OCI-LY3 (cell line): ENCODE measurements around the gene USP17L12.
"Not testable (repeated sequence)": the region's sequence is repeated elsewhere in the genome, so short reads cannot be mapped to it uniquely, and the experiment has no call there.

Experiments used
- H2AFZ ChIP-seq: fragments of 200-600, 300-600 bp; shearing (Covaris generic); 2 replicates; pipeline ENCODE4 v1.6.0; 2014; ENCODE audit warnings: antibody characterized with exemption, low read depth, low read length
- H3K27ac ChIP-seq: fragments of 200-600, 300-600 bp; sonication (generic); 2 replicates; pipeline ENCODE4 v1.5.1; 2014; ENCODE audit warnings: mild to moderate bottlenecking, low read length, moderate library complexity, mixed read lengths
- H3K27me3 ChIP-seq: fragments of 200-600, 300-600 bp; sonication (generic); 2 replicates; pipeline ENCODE4 v1.6.1; 2014; ENCODE audit warnings: low read depth, low read length, mixed read lengths
- H3K36me3 ChIP-seq: fragments of 200-600, 300-600 bp; sonication (generic); replicated peaks from 2 replicates; pipeline ENCODE3; 2014; ENCODE audit warnings: low read depth, low read length, mixed read lengths
- H3K4me1 ChIP-seq: fragments of 300-600, 200-600 bp; sonication (generic); 2 replicates; pipeline ENCODE4 v1.6.1; 2014; ENCODE audit warnings: low read length, mixed read lengths
- H3K4me2 ChIP-seq: fragments of 200-600, 300-600 bp; sonication (generic); 2 replicates; pipeline ENCODE4 v1.6.1; 2014; ENCODE audit warnings: low read length, mixed read lengths
- H3K4me3 ChIP-seq: fragments of 300-600, 200-600 bp; sonication (generic); 2 replicates; pipeline ENCODE4 v1.5.1; 2014; ENCODE audit warnings: antibody characterized with exemption, mild to moderate bottlenecking, low read length, moderate library complexity
- H3K79me2 ChIP-seq: fragments of 300-600, 200-600 bp; shearing (Covaris generic); 2 replicates; pipeline ENCODE4 v1.6.1; 2014; ENCODE audit warnings: mild to moderate bottlenecking, low read length, mixed read lengths
- H3K9ac ChIP-seq: fragments of 300-600, 200-600 bp; shearing (Covaris generic); 2 replicates; pipeline ENCODE4 v1.6.0; 2014; ENCODE audit warnings: mild to moderate bottlenecking, low read length, moderate library complexity
- H3K9me3 ChIP-seq: fragments of 200-600, 300-600 bp; shearing (Covaris generic); 2 replicates; pipeline ENCODE4 v1.6.1; 2014; ENCODE audit warnings: low read length, mixed read lengths; ENCODE audit not compliant: insufficient read depth
- H4K20me1 ChIP-seq: fragments of 200-600, 300-600 bp; sonication (generic); 2 replicates; pipeline ENCODE4 v1.6.1; 2016; ENCODE audit warnings: low read length, mixed read lengths; ENCODE audit not compliant: insufficient read depth

The USP17L12 gene

GRCh38 chr4:9219852-9220251 lies at the start of gene USP17L12:
Gene USP17L12, plus strand, starts transcription at chr4:9220152. Its CDS starts 0 bp downstream, at chr4:9220152.
- H3K9ac ChIP-seq, H3K79me2 ChIP-seq, H3K4me2 ChIP-seq, H3K4me1 ChIP-seq, H3K36me3 ChIP-seq, H3K9me3 ChIP-seq, H2AFZ ChIP-seq, H3K4me3 ChIP-seq, H4K20me1 ChIP-seq, H3K27ac ChIP-seq, H3K27me3 ChIP-seq: not testable (repeated sequence)

GRCh38 chr4:9210357-9210756 lies 9.6 kb upstream of the USP17L12 start, which contains the start of gene USP17L10:
Gene USP17L10, plus strand, starts transcription at chr4:9210657. Its CDS starts 0 bp downstream, at chr4:9210657.
- not testable (repeated sequence) for H3K79me2 ChIP-seq, H3K9me3 ChIP-seq, H4K20me1 ChIP-seq, H3K36me3 ChIP-seq, H2AFZ ChIP-seq, H3K4me1 ChIP-seq, H3K27me3 ChIP-seq, H3K9ac ChIP-seq, H3K27ac ChIP-seq, H3K4me3 ChIP-seq, H3K4me2 ChIP-seq

DNA sequence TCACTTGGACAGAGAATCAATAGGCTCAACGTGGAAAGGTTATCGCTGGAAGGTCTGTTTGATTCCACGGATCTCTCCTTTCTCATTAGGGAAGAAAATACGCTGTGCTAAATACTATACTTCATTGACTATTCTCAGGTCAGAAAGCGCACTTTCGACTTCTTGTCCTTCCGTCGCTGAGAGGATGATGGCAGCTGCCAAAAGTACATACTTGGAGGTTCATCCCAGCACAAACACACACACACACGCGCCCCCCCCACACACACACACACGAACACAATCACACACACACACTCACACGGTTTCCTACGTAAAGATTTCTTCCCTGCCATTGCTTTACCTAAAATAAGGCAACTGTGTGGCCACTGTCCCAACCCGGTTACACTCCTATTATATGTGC lies 5.3 kb upstream of the USP17L12 start:
- H3K27ac ChIP-seq, H3K9me3 ChIP-seq, H3K4me1 ChIP-seq, H2AFZ ChIP-seq, H3K27me3 ChIP-seq, H3K79me2 ChIP-seq, H4K20me1 ChIP-seq, H3K9ac ChIP-seq, H3K4me2 ChIP-seq, H3K4me3 ChIP-seq, H3K36me3 ChIP-seq: not testable (repeated sequence)

DNA sequence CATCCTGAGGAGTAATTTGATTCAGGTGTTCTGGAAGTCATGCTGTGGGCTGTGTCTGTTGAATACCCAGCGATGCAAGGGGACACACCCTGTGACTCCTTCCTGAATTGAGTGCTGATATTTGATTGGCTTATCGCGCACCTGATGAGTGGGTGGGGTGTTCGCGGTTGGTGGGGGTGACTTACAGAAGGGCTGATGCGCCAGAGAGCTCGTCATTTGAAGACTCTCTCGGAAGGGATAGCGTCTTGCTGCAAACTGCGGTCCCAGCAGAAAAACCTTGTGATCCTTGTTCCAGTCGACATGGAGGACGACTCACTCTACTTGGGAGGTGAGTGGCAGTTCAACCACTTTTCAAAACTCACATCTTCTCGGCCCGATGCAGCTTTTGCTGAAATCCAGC lies 4.8 kb upstream of the USP17L12 start, which contains the start of gene USP17L11:
Gene USP17L11 (plus strand): TSS at position 301 of the 400 bp plus-strand sequence. CDS start 0 bp downstream, at position 301.
- H3K9me3 ChIP-seq, H3K27ac ChIP-seq, H3K27me3 ChIP-seq, H4K20me1 ChIP-seq, H3K9ac ChIP-seq, H2AFZ ChIP-seq, H3K4me1 ChIP-seq, H3K4me3 ChIP-seq, H3K4me2 ChIP-seq, H3K36me3 ChIP-seq, H3K79me2 ChIP-seq: not testable (repeated sequence)

- not testable (repeated sequence) for H3K9me3 ChIP-seq, H4K20me1 ChIP-seq, H3K4me1 ChIP-seq, H3K27me3 ChIP-seq, H3K79me2 ChIP-seq, H3K9ac ChIP-seq, H3K4me2 ChIP-seq, H3K4me3 ChIP-seq, H2AFZ ChIP-seq, H3K36me3 ChIP-seq, H3K27ac ChIP-seq
These were observed 4.6 kb downstream of the USP17L12 start, which contains the start of gene USP17L13 for GRCh38 chr4:9224596-9224995. Gene USP17L13, plus strand, starts transcription at chr4:9224896. Its CDS starts 0 bp downstream, at chr4:9224896.

DNA sequence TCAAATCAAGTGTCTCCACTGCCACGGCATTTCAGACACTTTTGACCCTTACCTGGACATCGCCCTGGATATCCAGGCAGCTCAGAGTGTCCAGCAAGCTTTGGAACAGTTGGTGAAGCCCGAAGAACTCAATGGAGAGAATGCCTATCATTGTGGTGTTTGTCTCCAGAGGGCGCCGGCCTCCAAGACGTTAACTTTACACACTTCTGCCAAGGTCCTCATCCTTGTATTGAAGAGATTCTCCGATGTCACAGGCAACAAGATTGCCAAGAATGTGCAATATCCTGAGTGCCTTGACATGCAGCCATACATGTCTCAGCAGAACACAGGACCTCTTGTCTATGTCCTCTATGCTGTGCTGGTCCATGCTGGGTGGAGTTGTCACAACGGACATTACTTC lies 10.3 kb downstream of the USP17L12 start:
- not testable (repeated sequence) for H3K9ac ChIP-seq, H3K27me3 ChIP-seq, H3K27ac ChIP-seq, H3K79me2 ChIP-seq, H3K4me1 ChIP-seq, H2AFZ ChIP-seq, H4K20me1 ChIP-seq, H3K36me3 ChIP-seq, H3K4me3 ChIP-seq, H3K4me2 ChIP-seq, H3K9me3 ChIP-seq

DNA sequence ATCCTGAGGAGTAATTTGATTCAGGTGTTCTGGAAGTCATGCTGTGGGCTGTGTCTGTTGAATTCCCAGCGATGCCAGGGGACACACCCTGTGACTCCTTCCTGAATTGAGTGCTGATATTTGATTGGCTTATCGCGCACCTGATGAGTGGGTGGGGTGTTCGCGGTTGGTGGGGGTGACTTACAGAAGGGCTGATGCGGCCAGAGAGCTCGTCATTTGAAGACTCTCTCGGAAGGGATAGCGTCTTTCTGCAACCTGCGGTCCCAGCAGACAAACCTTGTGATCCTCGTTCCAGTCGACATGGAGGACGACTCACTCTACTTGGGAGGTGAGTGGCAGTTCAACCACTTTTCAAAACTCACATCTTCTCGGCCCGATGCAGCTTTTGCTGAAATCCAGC lies 14.1 kb downstream of the USP17L12 start, which contains the start of gene USP17L15:
Gene USP17L15 (plus strand): TSS at position 301 of the 400 bp plus-strand sequence. CDS start 0 bp downstream, at position 301.
- not testable (repeated sequence) for H2AFZ ChIP-seq, H3K27ac ChIP-seq, H3K36me3 ChIP-seq, H3K27me3 ChIP-seq, H3K79me2 ChIP-seq, H3K4me2 ChIP-seq, H4K20me1 ChIP-seq, H3K9me3 ChIP-seq, H3K4me3 ChIP-seq, H3K9ac ChIP-seq, H3K4me1 ChIP-seq

DNA sequence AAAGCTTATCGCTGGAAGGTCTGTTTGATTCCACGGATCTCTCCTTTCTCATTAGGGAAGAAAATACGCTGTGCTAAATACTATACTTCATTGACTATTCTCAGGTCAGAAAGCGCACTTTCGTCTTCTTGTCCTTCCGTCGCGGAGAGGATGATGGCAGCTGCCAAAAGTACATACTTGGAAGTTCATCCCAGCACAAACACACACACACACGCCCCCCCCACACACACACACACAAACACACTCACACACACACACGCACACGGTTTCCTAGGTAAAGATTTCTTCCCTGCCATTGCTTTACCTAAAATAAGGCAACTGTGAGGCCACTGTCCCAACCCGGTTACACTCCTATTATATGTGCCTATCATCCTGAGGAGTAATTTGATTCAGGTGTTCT lies 18.5 kb downstream of the USP17L12 start:
- H3K4me1 ChIP-seq, H3K4me2 ChIP-seq, H3K9ac ChIP-seq, H3K36me3 ChIP-seq, H3K9me3 ChIP-seq, H3K27me3 ChIP-seq, H3K79me2 ChIP-seq, H2AFZ ChIP-seq, H3K27ac ChIP-seq, H3K4me3 ChIP-seq, H4K20me1 ChIP-seq: not testable (repeated sequence)

DNA sequence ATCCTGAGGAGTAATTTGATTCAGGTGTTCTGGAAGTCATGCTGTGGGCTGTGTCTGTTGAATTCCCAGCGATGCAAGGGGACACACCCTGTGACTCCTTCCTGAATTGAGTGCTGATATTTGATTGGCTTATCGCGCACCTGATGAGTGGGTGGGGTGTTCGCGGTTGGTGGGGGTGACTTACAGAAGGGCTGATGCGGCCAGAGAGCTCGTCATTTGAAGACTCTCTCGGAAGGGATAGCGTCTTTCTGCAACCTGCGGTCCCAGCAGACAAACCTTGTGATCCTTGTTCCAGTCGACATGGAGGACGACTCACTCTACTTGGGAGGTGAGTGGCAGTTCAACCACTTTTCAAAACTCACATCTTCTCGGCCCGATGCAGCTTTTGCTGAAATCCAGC lies 23.6 kb downstream of the USP17L12 start, which contains the start of gene USP17L17:
Gene USP17L17 (plus strand): TSS at position 301 of the 400 bp plus-strand sequence. CDS start 0 bp downstream, at position 301.
- not testable (repeated sequence) for H3K79me2 ChIP-seq, H2AFZ ChIP-seq, H4K20me1 ChIP-seq, H3K27me3 ChIP-seq, H3K4me1 ChIP-seq, H3K36me3 ChIP-seq, H3K9ac ChIP-seq, H3K4me3 ChIP-seq, H3K27ac ChIP-seq, H3K4me2 ChIP-seq, H3K9me3 ChIP-seq
